Thyroid gland (tissue), 4 donors: ENCODE measurements around the gene FRMPD2. TPM values are rescaled to one million over a fixed set of nuclear protein-coding genes. Genes with fewer than 3 reads are reported as not detected.

Source experiments
- DNase-seq, 2 donors: peaks; one replicate each; pipeline ENCODE4 v3.0.0-alpha.2; 2019
- H3K27ac ChIP-seq, 3 donors: fragments of 200-600 bp; sonication (generic); 1 replicate in 2 of 3; 2 replicates in 1 of 3; pipeline ENCODE4 v1.5.1; 2016 to 2019; ENCODE audit warnings: mild to moderate bottlenecking in 1 of 3, moderate library complexity in 1 of 3
- H3K27me3 ChIP-seq: fragments of 200-600 bp; sonication (generic); one replicate; pipeline ENCODE4 v1.5.1; 2019
- H3K36me3 ChIP-seq, 2 donors: fragments of 200-600 bp; sonication (generic); one replicate each; pipeline ENCODE4 v1.5.1; 2016 to 2019
- H3K4me1 ChIP-seq, 2 donors: fragments of 200-600 bp; sonication (generic); one replicate each; pipeline ENCODE4 v1.5.1; 2017 to 2019
- H3K4me3 ChIP-seq, 3 donors: fragments of 200-600 bp; sonication (generic); replicated peaks in 1 of 3; 1 replicate in 2 of 3; 2 replicates in 1 of 3; pipeline ENCODE4 v1.5.1; 2016; ENCODE audit warnings: mild to moderate bottlenecking in 1 of 3
- H3K9me3 ChIP-seq: fragments of 200-600 bp; sonication (generic); one replicate; pipeline ENCODE4 v1.5.1; 2017
- CTCF ChIP-seq, 6 experiments: fragments of 200-600 bp in 3 of 6; fragments of 450-650 bp in 3 of 6; sonication (generic) in 3 of 6; IDR thresholded peaks; one replicate each; pipeline ENCODE4 v1.5.1; 2016 to 2019; ENCODE audit warnings: antibody characterized with exemption in 6 of 6, mild to moderate bottlenecking in 2 of 6, inconsistent platforms in 1 of 6, moderate library complexity in 1 of 6
- POLR2A ChIP-seq, 2 donors: fragments of 450-650 bp; IDR thresholded peaks; one replicate each; pipeline ENCODE4 v1.6.1; 2017; ENCODE audit warnings: antibody characterized with exemption in 2 of 2, mild to moderate bottlenecking in 2 of 2, moderate library complexity in 1 of 2
- WGBS, 2 donors: methylation state at CpG; one replicate each; pipeline ENCODE4 v1.1.5; 2017; 5-methylcytosine and 5-hydroxymethylcytosine counted together
- intact Hi-C: fragments of 100-400 bp; cut with DNase I; formaldehyde crosslinking; loops from one replicate; pipeline ENCODE4 v1.15.1; 2023
- total RNA-seq, 4 donors: library from RNA; depleted of rRNA; stranded (reverse); fragments of >200 nt; gene quantifications; one replicate each; pipeline ENCODE4 v1.2.3, GENCODE V29; 2016

The FRMPD2 gene
- total RNA-seq, 4 donors from 2014 or later: 0.50 to 4.4 (median 0.96) TPM

GRCh38 chr10:48234787-48235186, 39.7 kb downstream of the FRMPD2 start:
- 72 to 93% methylated on average over 2 to 4 of the region's 4 CpGs for WGBS, 2 donors
- DNase-seq: no peak

GRCh38 chr10:48234295-48234694, 40.2 kb downstream of the FRMPD2 start:
- no peak overlapping the region for H3K27ac ChIP-seq
- intact Hi-C loops: no loop called here
- no peaks in the 10 kb centered on the region for H3K36me3 ChIP-seq
- no peaks in the 10 kb centered on the region for H3K4me1 ChIP-seq
- 68% methylated on average over 1 of the region's 1 CpG for WGBS, 2 donors
- no peak for TF ChIP-seq CTCF (IDR thresholded peaks at IDR 0.05)
- TF ChIP-seq POLR2A (IDR thresholded peaks at IDR 0.05): no peak
- no peaks in the 10 kb centered on the region for H3K9me3 ChIP-seq
- DNase-seq: no peak
- H3K27me3 ChIP-seq: no peaks in the 10 kb centered on the region
- H3K4me3 ChIP-seq: no peak overlapping the region

More at GRCh38 chr10:48234787-48235186, 39.7 kb downstream of the FRMPD2 start:
- TF ChIP-seq CTCF (IDR thresholded peaks at IDR 0.05) (no peak), POLR2A (IDR thresholded peaks at IDR 0.05) (no peak)
- Histone ChIP-seq H3K27me3 (no peaks in the 10 kb centered on the region), H3K27ac (no peak overlapping the region), H3K36me3 (no peaks in the 10 kb centered on the region), H3K4me3 (no peak overlapping the region), H3K4me1 (no peaks in the 10 kb centered on the region), H3K9me3 (no peaks in the 10 kb centered on the region)
- intact Hi-C loops: no loop called here

- intact Hi-C loops: no loop called here
Observed at GRCh38 chr10:48233559-48234005, 40.9 kb downstream of the FRMPD2 start.

GRCh38 chr10:48232717-48233447, 41.6 kb downstream of the FRMPD2 start:
- WGBS, 2 donors: 93 to 100% methylated on average over 2 of the region's 3 CpGs
- no peak overlapping the region for H3K27ac ChIP-seq

More at GRCh38 chr10:48233559-48234005, 40.9 kb downstream of the FRMPD2 start:
- H3K36me3 ChIP-seq: no peaks in the 10 kb centered on the region
- H3K27ac ChIP-seq: no peak overlapping the region
- 89 to 100% methylated on average over 2 of the region's 2 CpGs for WGBS, 2 donors
- H3K9me3 ChIP-seq: no peaks in the 10 kb centered on the region
- no peak for DNase-seq
- no peak overlapping the region for H3K4me3 ChIP-seq
- H3K4me1 ChIP-seq: no peaks in the 10 kb centered on the region
- TF ChIP-seq CTCF (IDR thresholded peaks at IDR 0.05) (no peak), POLR2A (IDR thresholded peaks at IDR 0.05) (no peak)
- H3K27me3 ChIP-seq: no peaks in the 10 kb centered on the region

More at GRCh38 chr10:48232717-48233447, 41.6 kb downstream of the FRMPD2 start:
- H3K9me3 ChIP-seq: no peaks in the 10 kb centered on the region
- intact Hi-C loops: no loop called here
- TF ChIP-seq CTCF (IDR thresholded peaks at IDR 0.05): no peak
- no peak for TF ChIP-seq POLR2A (IDR thresholded peaks at IDR 0.05)
- no peaks in the 10 kb centered on the region for H3K27me3 ChIP-seq
- no peaks in the 10 kb centered on the region for H3K4me1 ChIP-seq
- no peaks in the 10 kb centered on the region for H3K36me3 ChIP-seq
- H3K4me3 ChIP-seq: no peak overlapping the region
- DNase-seq: no peak
